Measurements from ENCODE around the gene WAC. TPM values are rescaled to one million over a fixed set of nuclear protein-coding genes. Genes with fewer than 3 reads are reported as not detected.

The WAC gene
- total RNA-seq, 4 donors from 2014 or later = 66.6 to 102 (median 78.9) TPM

- 80 to 100% methylated on average over 1 to 2 of the region's 2 CpGs for WGBS, 2 donors (ENCODE audit: low coverage in 1 of 2)
- TF ChIP-seq EP300 (IDR thresholded peaks at IDR 0.05; ENCODE audit: low read depth) (no peak), POLR2A (IDR thresholded peaks at IDR 0.05) (no peak), CTCF (IDR thresholded peaks at IDR 0.05) (no peak), POLR2AphosphoS5 (IDR thresholded peaks at IDR 0.05) (no peak)
- H3K27me3 ChIP-seq = no peaks in the 10 kb centered on the region
- H3K27ac ChIP-seq = no peak overlapping the region
- in situ Hi-C loops (cut with MboI; ENCODE audit: low pct_ligation_motif_present in 1 of 4, low pct_unique_long_range_greater_than_20kb in 1 of 4, low sequenced_read_pairs in 3 of 4) = no loop called here
- H3K4me1 ChIP-seq = no peaks in the 10 kb centered on the region
- H3K9me3 ChIP-seq = no peaks in the 10 kb centered on the region
- intact Hi-C loops (cut with DNase I; ENCODE audit: low total_unique reads) = no loop called here
- H3K4me3 ChIP-seq = no peak overlapping the region
- no peak for DNase-seq
- no peaks in the 10 kb centered on the region for H3K36me3 ChIP-seq
Measured at GRCh38 chr10:28494420-28494819, 38.5 kb upstream of the WAC start.

- Histone ChIP-seq H3K9me3 (no peaks in the 10 kb centered on the region), H3K36me3 (no peaks in the 10 kb centered on the region), H3K4me3 (no peak overlapping the region), H3K27me3 (no peaks in the 10 kb centered on the region), H3K4me1 (no peaks in the 10 kb centered on the region), H3K27ac (no peak overlapping the region)
- DNase-seq = no peak
- TF ChIP-seq CTCF (IDR thresholded peaks at IDR 0.05) (no peak), EP300 (IDR thresholded peaks at IDR 0.05; ENCODE audit: low read depth) (no peak), POLR2A (IDR thresholded peaks at IDR 0.05) (no peak), POLR2AphosphoS5 (IDR thresholded peaks at IDR 0.05) (no peak)
- intact Hi-C loops (cut with DNase I; ENCODE audit: low total_unique reads) = no loop called here
- 66 to 85% methylated on average over 3 of the region's 3 CpGs for WGBS, 2 donors (ENCODE audit: low coverage in 1 of 2)
- in situ Hi-C loops (cut with MboI; ENCODE audit: low pct_ligation_motif_present in 1 of 4, low pct_unique_long_range_greater_than_20kb in 1 of 4, low sequenced_read_pairs in 3 of 4) = no loop called here
Measured at GRCh38 chr10:28495084-28495483, 37.8 kb upstream of the WAC start.

DNA sequence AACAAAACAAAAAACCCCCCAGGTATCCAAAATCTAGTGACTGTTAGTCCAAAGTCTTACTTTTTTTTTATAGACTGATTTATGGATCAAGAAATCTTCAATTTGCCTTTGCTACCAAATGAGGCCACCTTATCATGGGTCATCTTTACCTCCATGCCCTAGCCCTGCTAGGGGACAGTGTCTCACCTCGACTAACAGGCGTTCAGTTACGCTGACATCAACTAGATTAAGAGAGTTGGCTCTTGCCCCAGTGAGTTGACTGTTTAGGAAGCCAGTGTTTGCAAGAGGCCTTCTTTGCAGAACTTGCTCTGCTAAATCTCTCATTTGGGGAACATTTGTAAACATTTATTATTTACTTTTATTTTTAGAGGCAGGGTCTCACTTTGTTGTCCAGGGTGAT lies 36.9 kb upstream of the WAC start:
- DNase-seq = no peak
- in situ Hi-C loops (cut with MboI; ENCODE audit: low pct_ligation_motif_present in 1 of 4, low pct_unique_long_range_greater_than_20kb in 1 of 4, low sequenced_read_pairs in 3 of 4) (no loop called here), intact Hi-C loops (cut with DNase I; ENCODE audit: low total_unique reads) (no loop called here)
- no peak overlapping the region for H3K4me3 ChIP-seq
- 77% methylated on average over 3 of the region's 3 CpGs; no CpG with 5 or more reads in 1 of the 2 donors for WGBS, 2 donors (ENCODE audit: low coverage in 1 of 2)
- H3K9me3 ChIP-seq = no peaks in the 10 kb centered on the region
- no peak overlapping the region for H3K27ac ChIP-seq
- TF ChIP-seq EP300 (IDR thresholded peaks at IDR 0.05; ENCODE audit: low read depth) = no peak
- no peak for TF ChIP-seq POLR2A (IDR thresholded peaks at IDR 0.05)
- no peak for TF ChIP-seq CTCF (IDR thresholded peaks at IDR 0.05)
- no peak for TF ChIP-seq POLR2AphosphoS5 (IDR thresholded peaks at IDR 0.05)
- no peaks in the 10 kb centered on the region for H3K27me3 ChIP-seq
- H3K4me1 ChIP-seq = no peaks in the 10 kb centered on the region
- no peaks in the 10 kb centered on the region for H3K36me3 ChIP-seq

- DNase-seq = no peak
- Histone ChIP-seq H3K36me3 (no peaks in the 10 kb centered on the region), H3K27me3 (no peaks in the 10 kb centered on the region), H3K27ac (no peak overlapping the region), H3K4me1 (no peaks in the 10 kb centered on the region), H3K4me3 (no peak overlapping the region), H3K9me3 (no peaks in the 10 kb centered on the region)
- intact Hi-C loops (cut with DNase I; ENCODE audit: low total_unique reads) (no loop called here), in situ Hi-C loops (cut with MboI; ENCODE audit: low pct_ligation_motif_present in 1 of 4, low pct_unique_long_range_greater_than_20kb in 1 of 4, low sequenced_read_pairs in 3 of 4) (no loop called here)
- WGBS, 2 donors (ENCODE audit: low coverage in 1 of 2) = 61 to 71% methylated on average over 2 of the region's 2 CpGs
- TF ChIP-seq POLR2A (IDR thresholded peaks at IDR 0.05) (no peak), POLR2AphosphoS5 (IDR thresholded peaks at IDR 0.05) (no peak)
Measured at GRCh38 chr10:28496481-28496961, 36.4 kb upstream of the WAC start.

Measured in transverse colon (tissue), 4 donors.